SK-N-SH (cell line): Measurements from ENCODE around the gene NPVF. TPM values are rescaled to one million over a fixed set of nuclear protein-coding genes. Genes with fewer than 3 reads are reported as not detected.

Experiments used
- CTCF ChIA-PET: fragments of 300-600, 350-600 bp; formaldehyde crosslinking; extraction: SDS; loops from one replicate; lab custom pipeline; 2021; lab: Yijun Ruan, JAX
- POLR2A ChIA-PET: fragments of 350-600 bp; sonication (Branson Sonifier 250); formaldehyde crosslinking; extraction: SDS; loops from one replicate; lab custom pipeline; 2020; ENCODE audit warnings: antibody characterized with exemption, inconsistent platforms; lab: Yijun Ruan, JAX
- DNase-seq: peaks from one replicate; pipeline ENCODE4 v3.0.0; 2012
- H2AFZ ChIP-seq: fragments of 200-600 bp; sonication (generic); 2 replicates; pipeline ENCODE4 v1.8.1; 2016; ENCODE audit warnings: antibody characterized with exemption, mild to moderate bottlenecking, low read depth
- H3F3A ChIP-seq: fragments of 200-600 bp; sonication (generic); replicated peaks from 2 replicates; pipeline ENCODE3; 2016; ENCODE audit warnings: antibody characterized with exemption, mild to moderate bottlenecking; ENCODE audit not compliant: insufficient read depth
- H3K27ac ChIP-seq, 2 experiments: fragments of 200-500 bp in 1 of 2; fragments of 200-600 bp in 1 of 2; sonication (Bioruptor generic) in 1 of 2; sonication (generic), shearing (Covaris generic) in 1 of 2; 2 replicates each; pipeline versions ENCODE4 v1.5.1 to v1.6.1; 2014 to 2016; ENCODE audit warnings: low read depth in 2 of 2, inconsistent platforms in 1 of 2, low read length in 1 of 2, mild to moderate bottlenecking in 1 of 2, mixed read lengths in 1 of 2
- H3K27me3 ChIP-seq: fragments of 200-600 bp; sonication (generic), shearing (Covaris generic); 2 replicates; pipeline ENCODE4 v1.6.1; 2016; ENCODE audit warnings: mixed run types; ENCODE audit not compliant: insufficient read depth
- H3K36me3 ChIP-seq, 2 experiments: fragments of 200-500 bp in 1 of 2; fragments of 200-600 bp in 1 of 2; sonication (Bioruptor generic) in 1 of 2; sonication (generic) in 1 of 2; replicated peaks in 1 of 2; 2 replicates each; pipeline versions ENCODE3 to v1.5.1; 2014 to 2016; ENCODE audit warnings: low read length in 1 of 2, mild to moderate bottlenecking in 1 of 2; ENCODE audit not compliant: insufficient read depth in 2 of 2, control insufficient read depth in 1 of 2
- H3K4me1 ChIP-seq, 2 experiments: fragments of 200-500 bp in 1 of 2; fragments of 200-600 bp in 1 of 2; sonication (Bioruptor generic) in 1 of 2; sonication (generic), shearing (Covaris generic) in 1 of 2; 2 replicates each; pipeline versions ENCODE4 v1.5.1 to v1.6.1; 2014 to 2016; ENCODE audit warnings: low read depth in 1 of 2, low read length in 1 of 2, mixed run types in 1 of 2; ENCODE audit not compliant: insufficient read depth in 2 of 2, control insufficient read depth in 1 of 2
- H3K4me2 ChIP-seq: fragments of 200-600 bp; sonication (generic), shearing (Covaris generic); 2 replicates; pipeline ENCODE4 v1.6.1; 2017; ENCODE audit warnings: mixed run types
- H3K4me3 ChIP-seq, 2 experiments: fragments of 200-500 bp in 1 of 2; fragments of 200-600 bp in 1 of 2; sonication (Bioruptor generic) in 1 of 2; sonication (generic), shearing (Covaris generic) in 1 of 2; 2 replicates each; pipeline versions ENCODE4 v1.5.1 to v1.8.1; 2014 to 2016; ENCODE audit warnings: low read depth in 2 of 2, inconsistent platforms in 1 of 2, low read length in 1 of 2, mild to moderate bottlenecking in 1 of 2, mixed read lengths in 1 of 2, moderate library complexity in 1 of 2
- H3K79me2 ChIP-seq: fragments of 200-600 bp; sonication (generic); 2 replicates; pipeline ENCODE4 v1.8.1; 2017; ENCODE audit warnings: mild to moderate bottlenecking; ENCODE audit not compliant: insufficient read depth
- H3K9ac ChIP-seq: fragments of 200-600 bp; sonication (generic); 2 replicates; pipeline ENCODE4 v1.6.1; 2017; ENCODE audit warnings: mixed run types
- H3K9me2 ChIP-seq: fragments of 200-600 bp; sonication (generic); 2 replicates; pipeline ENCODE4 v1.6.1; 2017; ENCODE audit warnings: mixed run types
- H3K9me3 ChIP-seq: fragments of 200-600 bp; sonication (generic); 2 replicates; pipeline ENCODE4 v1.6.1; 2017; ENCODE audit warnings: mixed run types, mild to moderate bottlenecking, moderate library complexity
- H4K20me1 ChIP-seq: fragments of 200-600 bp; sonication (generic); 2 replicates; pipeline ENCODE4 v1.6.1; 2017; ENCODE audit warnings: mild to moderate bottlenecking, mixed run types; ENCODE audit not compliant: insufficient read depth
- ELF1 ChIP-seq: IDR thresholded peaks from 2 replicates; pipeline ENCODE4 v1.4.0; 2012
- FOXJ3 ChIP-seq: sonication (generic); formaldehyde crosslinking; IDR thresholded peaks from 2 replicates; pipeline ENCODE4 v1.5.1; 2020; ENCODE audit warnings: mild to moderate bottlenecking, missing genetic modification reagents
- GATA2 ChIP-seq: sonication (generic); formaldehyde crosslinking; IDR thresholded peaks from 2 replicates; pipeline ENCODE4 v1.5.0; 2020; ENCODE audit warnings: mild to moderate bottlenecking, missing genetic modification reagents
- IRF3 ChIP-seq: fragments of 150-350 bp; IDR thresholded peaks from 2 replicates; pipeline ENCODE4 v1.6.1; 2016; ENCODE audit warnings: mild to moderate bottlenecking, low read depth, low read length
- JUND ChIP-seq: IDR thresholded peaks from 2 replicates; pipeline ENCODE4 v1.4.0; 2012
- MAX ChIP-seq: IDR thresholded peaks from 2 replicates; pipeline ENCODE4 v1.4.0; 2012; ENCODE audit warnings: low read depth
- MEF2A ChIP-seq: IDR thresholded peaks from 2 replicates; pipeline ENCODE4 v1.4.0; 2012; ENCODE audit warnings: low read depth, borderline replicate concordance
- NRF1 ChIP-seq: IDR thresholded peaks from 2 replicates; pipeline ENCODE4 v1.6.1; 2012; ENCODE audit warnings: low read depth, mild to moderate bottlenecking, low read length
- PBX3 ChIP-seq: IDR thresholded peaks from 2 replicates; pipeline ENCODE4; 2012
- POLR2AphosphoS5 ChIP-seq: IDR thresholded peaks from 2 replicates; pipeline ENCODE4 v1.6.1; 2012; ENCODE audit warnings: low read depth, low read length
- RAD21 ChIP-seq: IDR thresholded peaks from 2 replicates; pipeline ENCODE4 v1.6.1; 2012; ENCODE audit warnings: mild to moderate bottlenecking, low read length
- RCOR1 ChIP-seq: fragments of 150-350 bp; IDR thresholded peaks from 2 replicates; pipeline ENCODE4 v1.6.1; 2017; ENCODE audit warnings: antibody characterized with exemption, low read length
- REST ChIP-seq: IDR thresholded peaks from 2 replicates; pipeline ENCODE4 v1.6.1; 2012; ENCODE audit warnings: mild to moderate bottlenecking, low read depth, low read length, moderate library complexity
- RFX5 ChIP-seq: IDR thresholded peaks from 2 replicates; pipeline ENCODE4 v1.6.1; 2012; ENCODE audit warnings: mild to moderate bottlenecking, improper control_type of control experiment, low read length
- SIN3A ChIP-seq: IDR thresholded peaks from 2 replicates; pipeline ENCODE4 v1.6.1; 2012; ENCODE audit warnings: low read depth, mild to moderate bottlenecking, low read length, moderate library complexity, borderline replicate concordance
- TAF1 ChIP-seq: IDR thresholded peaks from 2 replicates; pipeline ENCODE4 v1.6.1; 2012; ENCODE audit warnings: low read depth, mild to moderate bottlenecking, low read length, moderate library complexity, borderline replicate concordance
- TEAD4 ChIP-seq: IDR thresholded peaks from 2 replicates; pipeline ENCODE4 v1.4.0; 2012; ENCODE audit warnings: mild to moderate bottlenecking, borderline replicate concordance; ENCODE audit not compliant: insufficient read depth
- USF2 ChIP-seq: fragments of 150-350 bp; IDR thresholded peaks from 2 replicates; pipeline ENCODE4 v1.6.1; 2017; ENCODE audit warnings: antibody characterized with exemption, low read length, low read depth, borderline replicate concordance
- YY1 ChIP-seq: IDR thresholded peaks from 2 replicates; pipeline ENCODE4 v1.4.0; 2012; ENCODE audit warnings: low read depth, mild to moderate bottlenecking
- ZBTB33 ChIP-seq: IDR thresholded peaks from 2 replicates; pipeline ENCODE4 v1.4.0; 2012; ENCODE audit warnings: low read depth, borderline replicate concordance
- WGBS: methylation state at CpG from one replicate; pipeline ENCODE4 v1.1.6; 2017; ENCODE audit warnings: low lambda C conversion rate; 5-methylcytosine and 5-hydroxymethylcytosine counted together
- polyA plus RNA-seq, 3 experiments: library from polyadenylated mRNA; depleted of rRNA; stranded (reverse); fragments of >200 nt; gene quantifications; 2 replicates each; pipeline ENCODE4 v1.2.3, GENCODE V29; 2012

Gene NPVF
- polyA plus RNA-seq, 1 of the 3 experiments (the other 2 are of a cell fraction) = not detected

GRCh38 chr7:25242678-25243077 is 14.4 kb upstream of the NPVF start:
- H3K4me1 ChIP-seq = no peaks in the 10 kb centered on the region; a peak in 1 of 4 replicates
- TF ChIP-seq YY1 (no peak), IRF3 (no peak), TEAD4 (no peak), RCOR1 (no peak), POLR2AphosphoS5 (no peak), RAD21 (no peak), USF2 (no peak), FOXJ3 (no peak)
- H3K27me3 ChIP-seq = no peaks in the 10 kb centered on the region; the same call in 1 of the 2 replicates
- H3K9ac ChIP-seq = no peak overlapping the region
- DNase-seq = no peak
- ChIA-PET POLR2A (no interaction called here), CTCF (interaction anchor here (0.7 to 3.4 kb wide), 4 partner anchors 17 to 609 kb away, joined by 3 to 17 read pairs (median 6); no protein-coding TSS in a partner anchor)
- H3K9me3 ChIP-seq = no peaks in the 10 kb centered on the region
- WGBS = 27% methylated on average over 1 of the region's 1 CpG
- H4K20me1 ChIP-seq = no peaks in the 10 kb centered on the region
- no peaks in the 10 kb centered on the region for H3F3A ChIP-seq
- H3K9me2 ChIP-seq = no peaks in the 10 kb centered on the region
- H2AFZ ChIP-seq = no peak overlapping the region
- H3K27ac ChIP-seq = no peak overlapping the region
- no peak overlapping the region for H3K4me3 ChIP-seq
- no peaks in the 10 kb centered on the region for H3K79me2 ChIP-seq
- H3K4me2 ChIP-seq = no peak overlapping the region
- H3K36me3 ChIP-seq = no peaks in the 10 kb centered on the region

- Histone ChIP-seq H3K4me3 (no peak overlapping the region), H3K4me1 (no peaks in the 10 kb centered on the region), H3K9me3 (no peaks in the 10 kb centered on the region), H2AFZ (no peak overlapping the region), H4K20me1 (no peaks in the 10 kb centered on the region), H3K36me3 (no peaks in the 10 kb centered on the region), H3K9ac (no peak overlapping the region), H3F3A (no peaks in the 10 kb centered on the region), H3K27ac (no peak overlapping the region), H3K9me2 (no peaks in the 10 kb centered on the region), H3K27me3 (no peaks in the 10 kb centered on the region; the same call in 1 of the 2 replicates), H3K79me2 (no peaks in the 10 kb centered on the region), H3K4me2 (no peak overlapping the region)
- no peak for DNase-seq
- ChIA-PET POLR2A (no interaction called here), CTCF (interaction anchor here (1.1 to 3.4 kb wide), 4 partner anchors 18 to 143 kb away, joined by 3 to 17 read pairs (median 4); no protein-coding TSS in a partner anchor)
- TF ChIP-seq MEF2A = no peak
- TF ChIP-seq REST = no peak
- TF ChIP-seq RAD21 = no peak
- TF ChIP-seq TEAD4 = no peak
- no peak for TF ChIP-seq NRF1
- TF ChIP-seq JUND = no peak
- TF ChIP-seq TAF1 = no peak
- no peak for TF ChIP-seq ELF1
- no peak for TF ChIP-seq ZBTB33
- TF ChIP-seq MAX = no peak
- no peak for TF ChIP-seq RFX5
- TF ChIP-seq SIN3A = no peak
- TF ChIP-seq GATA2 = no peak
- TF ChIP-seq PBX3 = no peak
These were observed 12.6 kb upstream of the NPVF start for GRCh38 chr7:25240896-25241295.
